HUES64 (cell line): ENCODE results near the gene AMHR2.
A peak's percentile ranks its signal among the peaks of the same experiment; 100 is the strongest.
"Not testable (repeated sequence)": the region's sequence is repeated elsewhere in the genome, so short reads cannot be mapped to it uniquely, and the experiment has no call there.

Experiments
- H3K27ac ChIP-seq: 2 replicates; pipeline ENCODE4 v1.7.0; 2013; ENCODE audit warnings: low read depth, low read length, inconsistent platforms
- H3K27me3 ChIP-seq: 2 replicates; pipeline ENCODE4 v1.6.1; 2013; ENCODE audit warnings: mild to moderate bottlenecking, low read length; ENCODE audit not compliant: insufficient read depth
- H3K36me3 ChIP-seq: 2 replicates; pipeline ENCODE4 v1.6.1; 2013; ENCODE audit warnings: mild to moderate bottlenecking, low read length; ENCODE audit not compliant: insufficient read depth
- H3K4me1 ChIP-seq: 2 replicates; pipeline ENCODE4 v1.6.1; 2013; ENCODE audit warnings: mild to moderate bottlenecking, low read length, moderate library complexity; ENCODE audit not compliant: insufficient read depth
- H3K4me3 ChIP-seq: 2 replicates; pipeline ENCODE4 v1.5.1; 2013; ENCODE audit warnings: mild to moderate bottlenecking, low read length, moderate library complexity
- H3K9ac ChIP-seq: 2 replicates; pipeline ENCODE4 v1.6.1; 2013; ENCODE audit warnings: mild to moderate bottlenecking, low read depth, low read length
- H3K9me3 ChIP-seq: 2 replicates; pipeline ENCODE4 v1.6.1; 2013; ENCODE audit warnings: low read depth, low read length; ENCODE audit not compliant: insufficient read depth
- WGBS: fragments of 150-250, 120-280 bp; methylation state at CpG from one replicate; pipeline ENCODE4 v1.1.7; 2013; ENCODE audit warnings: missing lambda C conversion rate; 5-methylcytosine and 5-hydroxymethylcytosine counted together

Gene AMHR2

GRCh38 chr12:53415752-53416389 is 7.8 kb upstream of the AMHR2 start:
- H3K9me3 ChIP-seq, H3K4me3 ChIP-seq, H3K27me3 ChIP-seq: not testable (repeated sequence)
- 77% methylated on average over 2 of the region's 2 CpGs for WGBS
- Histone ChIP-seq H3K4me1 (peaks cover 30% of the 10 kb centered on the region), H3K9ac (peak overlapping the region; percentile 24; the same call in 1 of the 2 replicates), H3K36me3 (peaks cover 36% of the 10 kb centered on the region), H3K27ac (peak overlapping the region; percentile 22; the same call in 1 of the 2 replicates)

GRCh38 chr12:53417291-53417816 is 6.3 kb upstream of the AMHR2 start:
- not testable (repeated sequence) for H3K27me3 ChIP-seq, H3K9ac ChIP-seq, H3K9me3 ChIP-seq, H3K27ac ChIP-seq, H3K4me3 ChIP-seq
- WGBS: 91% methylated on average over 9 of the region's 9 CpGs
- peaks cover 33% of the 10 kb centered on the region for H3K4me1 ChIP-seq
- peaks cover 21% of the 10 kb centered on the region for H3K36me3 ChIP-seq

GRCh38 chr12:53418221-53418620 is 5.4 kb upstream of the AMHR2 start:
- H3K27ac ChIP-seq: no peak overlapping the region
- 95% methylated on average over 3 of the region's 3 CpGs for WGBS
- peaks cover 12% of the 10 kb centered on the region for H3K36me3 ChIP-seq

GRCh38 chr12:53419756-53420155 is 3.9 kb upstream of the AMHR2 start:
- H3K9ac ChIP-seq: no peak overlapping the region
- no peak overlapping the region for H3K27ac ChIP-seq
- H3K4me3 ChIP-seq: no peak overlapping the region
- no peaks in the 10 kb centered on the region for H3K27me3 ChIP-seq
- H3K36me3 ChIP-seq: no peaks in the 10 kb centered on the region
- 88% methylated on average over 2 of the region's 2 CpGs for WGBS
- H3K4me1 ChIP-seq: peaks cover 20% of the 10 kb centered on the region
- H3K9me3 ChIP-seq: no peaks in the 10 kb centered on the region

More at GRCh38 chr12:53418221-53418620, 5.4 kb upstream of the AMHR2 start:
- H3K27me3 ChIP-seq: no peaks in the 10 kb centered on the region
- no peak overlapping the region for H3K9ac ChIP-seq
- no peaks in the 10 kb centered on the region for H3K9me3 ChIP-seq
- H3K4me3 ChIP-seq: no peak overlapping the region
- peaks cover 33% of the 10 kb centered on the region for H3K4me1 ChIP-seq

GRCh38 chr12:53422247-53422646 is 1.4 kb upstream of the AMHR2 start:
- 95% methylated on average over 10 of the region's 12 CpGs for WGBS

DNA sequence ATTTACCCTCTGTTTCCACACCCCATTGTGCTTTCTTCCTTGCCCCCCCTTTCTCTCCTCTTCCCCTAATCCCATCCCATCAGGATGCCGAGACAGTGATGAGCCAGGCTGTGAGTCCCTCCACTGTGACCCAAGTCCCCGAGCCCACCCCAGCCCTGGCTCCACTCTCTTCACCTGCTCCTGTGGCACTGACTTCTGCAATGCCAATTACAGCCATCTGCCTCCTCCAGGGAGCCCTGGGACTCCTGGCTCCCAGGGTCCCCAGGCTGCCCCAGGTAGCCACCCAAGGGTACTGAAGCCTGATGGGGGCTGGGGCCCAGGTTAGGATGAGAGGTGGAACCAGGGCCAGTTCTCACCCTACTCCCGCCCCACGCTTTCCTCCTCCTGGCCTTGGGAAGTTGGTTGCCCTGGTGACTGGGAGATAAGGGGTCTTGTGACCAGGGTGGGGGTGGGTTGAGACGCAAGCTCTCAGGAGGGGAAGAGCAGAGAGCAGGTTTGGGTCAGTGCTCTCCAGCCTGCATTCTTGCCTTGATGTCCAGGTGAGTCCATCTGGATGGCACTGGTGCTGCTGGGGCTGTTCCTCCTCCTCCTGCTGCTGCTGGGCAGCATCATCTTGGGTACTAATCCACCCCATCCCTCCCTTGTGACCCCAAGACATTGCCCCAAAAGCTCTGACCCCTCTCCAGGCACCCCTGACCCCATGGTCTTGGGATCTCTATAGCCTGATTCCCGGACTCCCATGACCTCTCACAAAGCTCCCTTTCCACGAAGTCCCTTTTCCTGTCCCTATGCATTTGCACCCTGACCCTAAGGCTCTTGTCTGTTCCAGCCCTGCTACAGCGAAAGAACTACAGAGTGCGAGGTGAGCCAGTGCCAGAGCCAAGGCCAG is 1.2 kb downstream of the AMHR2 start:
- Histone ChIP-seq H3K4me3 (no peak overlapping the region), H3K4me1 (peaks cover 2% of the 10 kb centered on the region; the same call in 1 of the 2 replicates), H3K9me3 (no peaks in the 10 kb centered on the region), H3K27me3 (no peaks in the 10 kb centered on the region), H3K27ac (no peak overlapping the region), H3K9ac (no peak overlapping the region), H3K36me3 (no peaks in the 10 kb centered on the region)
- 87% methylated on average over 9 of the region's 9 CpGs for WGBS

More at GRCh38 chr12:53422247-53422646, 1.4 kb upstream of the AMHR2 start:
- H3K4me3 ChIP-seq, H3K4me1 ChIP-seq, H3K36me3 ChIP-seq, H3K27ac ChIP-seq, H3K9ac ChIP-seq, H3K9me3 ChIP-seq, H3K27me3 ChIP-seq: not testable (repeated sequence)

DNA sequence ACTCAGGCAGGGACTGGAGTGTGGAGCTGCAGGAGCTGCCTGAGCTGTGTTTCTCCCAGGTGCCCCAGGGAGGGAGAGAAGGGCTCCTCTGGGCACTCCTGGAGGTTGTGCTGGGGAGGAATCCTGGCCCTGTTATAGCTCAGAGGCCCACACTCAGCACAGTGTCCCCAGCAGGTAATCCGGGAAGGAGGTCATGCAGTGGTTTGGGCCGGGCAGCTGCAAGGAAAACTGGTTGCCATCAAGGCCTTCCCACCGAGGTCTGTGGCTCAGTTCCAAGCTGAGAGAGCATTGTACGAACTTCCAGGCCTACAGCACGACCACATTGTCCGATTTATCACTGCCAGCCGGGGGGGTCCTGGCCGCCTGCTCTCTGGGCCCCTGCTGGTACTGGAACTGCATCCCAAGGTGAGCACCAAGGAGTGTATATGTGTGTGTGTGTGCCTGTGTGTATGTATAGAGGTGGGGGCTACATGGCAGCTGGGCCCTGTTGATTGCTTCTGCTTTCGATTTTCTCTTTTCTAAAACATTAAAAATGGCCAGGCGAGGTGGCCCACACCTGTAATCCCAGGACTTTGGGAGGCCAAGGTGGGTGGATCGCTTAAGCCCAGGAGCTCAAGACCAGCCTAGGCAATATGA is 2.0 kb downstream of the AMHR2 start:
- Histone ChIP-seq H3K9ac (no peak overlapping the region), H3K9me3 (no peaks in the 10 kb centered on the region), H3K27me3 (no peaks in the 10 kb centered on the region), H3K4me1 (peaks cover 2% of the 10 kb centered on the region; the same call in 1 of the 2 replicates), H3K4me3 (no peak overlapping the region), H3K36me3 (no peaks in the 10 kb centered on the region), H3K27ac (no peak overlapping the region)
- WGBS: 93% methylated on average over 11 of the region's 11 CpGs

GRCh38 chr12:53427905-53428594 is 4.4 kb downstream of the AMHR2 start:
- H3K27me3 ChIP-seq: no peaks in the 10 kb centered on the region
- WGBS: 90% methylated on average over 7 of the region's 7 CpGs
- no peak overlapping the region for H3K4me3 ChIP-seq
- no peaks in the 10 kb centered on the region for H3K9me3 ChIP-seq
- no peaks in the 10 kb centered on the region for H3K4me1 ChIP-seq
- H3K36me3 ChIP-seq: no peaks in the 10 kb centered on the region
- H3K9ac ChIP-seq: no peak overlapping the region
- H3K27ac ChIP-seq: no peak overlapping the region

DNA sequence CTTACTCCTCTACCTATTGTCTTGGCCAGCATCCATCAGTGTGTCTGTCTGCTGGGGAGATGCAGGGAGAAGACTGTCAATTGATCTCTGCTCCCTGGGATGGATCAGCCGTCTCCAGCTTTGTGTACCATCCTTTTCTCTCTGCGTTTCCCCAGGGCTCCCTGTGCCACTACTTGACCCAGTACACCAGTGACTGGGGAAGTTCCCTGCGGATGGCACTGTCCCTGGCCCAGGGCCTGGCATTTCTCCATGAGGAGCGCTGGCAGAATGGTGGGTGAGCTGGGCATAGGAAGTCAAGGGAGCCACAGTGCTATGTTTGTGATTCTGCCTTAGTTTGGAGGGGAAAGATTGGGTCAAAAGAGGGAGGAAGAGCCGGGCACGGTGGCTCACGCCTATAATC is 5.1 kb downstream of the AMHR2 start:
- H3K9ac ChIP-seq: no peak overlapping the region
- H3K4me3 ChIP-seq: no peak overlapping the region
- no peak overlapping the region for H3K27ac ChIP-seq
- no peaks in the 10 kb centered on the region for H3K27me3 ChIP-seq
- 88% methylated on average over 7 of the region's 7 CpGs for WGBS
- H3K36me3 ChIP-seq: no peaks in the 10 kb centered on the region
- no peaks in the 10 kb centered on the region for H3K9me3 ChIP-seq
- no peaks in the 10 kb centered on the region for H3K4me1 ChIP-seq

GRCh38 chr12:53430116-53430515 is 6.5 kb downstream of the AMHR2 start:
- H3K36me3 ChIP-seq: no peaks in the 10 kb centered on the region
- no peaks in the 10 kb centered on the region for H3K4me1 ChIP-seq
- H3K9ac ChIP-seq: no peak overlapping the region
- no peak overlapping the region for H3K4me3 ChIP-seq
- 93% methylated on average over 5 of the region's 5 CpGs for WGBS
- no peaks in the 10 kb centered on the region for H3K27me3 ChIP-seq
- no peaks in the 10 kb centered on the region for H3K9me3 ChIP-seq
- no peak overlapping the region for H3K27ac ChIP-seq
